GM13976 (cell line): ENCODE data around the gene ZFYVE19.
A peak's percentile ranks its signal among the peaks of the same experiment; 100 is the strongest.
"Not testable (repeated sequence)": the region's sequence is repeated elsewhere in the genome, so short reads cannot be mapped to it uniquely, and the experiment has no call there.

Experiments used
- DNase-seq: peaks from one replicate; pipeline ENCODE4 v3.0.0; 2012; ENCODE audit warnings: low spot score
- CTCF ChIP-seq: IDR thresholded peaks from 2 replicates; pipeline ENCODE4 v1.5.1; 2012; ENCODE audit warnings: borderline replicate concordance, mild to moderate bottlenecking; ENCODE audit not compliant: insufficient read depth; ENCODE audit errors: extremely low read depth, missing control alignments, control extremely low read depth
- in situ Hi-C: fragments of 300-500 bp; cut with MboI; formaldehyde crosslinking; loops from one replicate; pipeline ENCODE4 v1.12.0; 2022; ENCODE audit warnings: low sequenced_read_pairs, mixed read lengths, inconsistent platforms; ENCODE audit not compliant: unreplicated experiment

The ZFYVE19 gene

GRCh38 chr15:40858706-40859105, 51.8 kb downstream of the ZFYVE19 start:
- in situ Hi-C loops, result no loop called here

GRCh38 chr15:40859206-40859851, 52.4 kb downstream of the ZFYVE19 start:
- peak; percentile 81 for TF ChIP-seq CTCF
- peak; percentile 87 for DNase-seq
- in situ Hi-C loops, result no loop called here

More at GRCh38 chr15:40858706-40859105, 51.8 kb downstream of the ZFYVE19 start:
- no peak for TF ChIP-seq CTCF
- DNase-seq, result no peak

- DNase-seq, in situ Hi-C loops: not testable (repeated sequence)
Measured at GRCh38 chr15:40861147-40861546, 54.3 kb downstream of the ZFYVE19 start.

- DNase-seq, result no peak
- in situ Hi-C loops, result no loop called here
- no peak for TF ChIP-seq CTCF
Measured at GRCh38 chr15:40863660-40864270, 56.9 kb downstream of the ZFYVE19 start.
